Endothelial cell of umbilical vein (primary cell): ENCODE data around the gene KANK2. TPM values are rescaled to one million over a fixed set of nuclear protein-coding genes. Genes with fewer than 3 reads are reported as not detected.

Experiments used
- BruUV-seq: library from RNA; stranded (reverse); fragments of 400-500 nt; replicated peaks from 2 replicates; lab custom pipeline; 2021; lab: Mats Ljungman, UMichigan
- CTCF ChIA-PET: fragments of 300-600, 350-600 bp; sonication (Branson Sonifier 250); formaldehyde crosslinking; loops from one replicate; lab custom pipeline; 2021; ENCODE audit warnings: antibody characterized with exemption, inconsistent platforms; lab: Charles Lee
- POLR2A ChIA-PET: fragments of 300-600, 350-600 bp; sonication (Branson Sonifier 250); formaldehyde crosslinking; loops from one replicate; lab custom pipeline; 2021; ENCODE audit warnings: antibody characterized with exemption, inconsistent platforms; lab: Charles Lee
- DNase-seq: peaks from one replicate; pipeline ENCODE4 v3.0.0-alpha.2; 2011; ENCODE audit warnings: low read depth, low spot score
- FAIRE-seq: peaks from 2 replicates; lab custom pipeline; 2011; peaks lifted over from hg19 to GRCh38; lab: Jason Lieb, UNC
- H2AFZ ChIP-seq: 2 replicates; pipeline ENCODE4 v1.6.0; 2012; ENCODE audit warnings: low read depth, low read length, control low read depth, inconsistent platforms
- H3K27ac ChIP-seq: 2 replicates; pipeline ENCODE4 v1.5.1; 2011; ENCODE audit warnings: low read depth, mild to moderate bottlenecking, control low read depth, low read length, moderate library complexity; ENCODE audit not compliant: insufficient read depth
- H3K27me3 ChIP-seq, 2 experiments: 2 replicates each; pipeline versions ENCODE4 v1.6.0 to v1.6.1; 2011; ENCODE audit warnings: low read length in 2 of 2, mixed read lengths in 1 of 2; ENCODE audit not compliant: control insufficient read depth in 2 of 2, insufficient read depth in 2 of 2
- H3K36me3 ChIP-seq, 2 experiments: 2 replicates in 1 of 2; 3 replicates in 1 of 2; pipeline ENCODE4 v1.5.1; 2011; ENCODE audit warnings: low read length in 2 of 2, mild to moderate bottlenecking in 1 of 2, moderate library complexity in 1 of 2; ENCODE audit not compliant: control insufficient read depth in 2 of 2, insufficient read depth in 2 of 2; ENCODE audit errors: extremely low read depth in 1 of 2
- H3K4me1 ChIP-seq: 3 replicates; pipeline ENCODE4 v1.5.1; 2011; ENCODE audit warnings: mild to moderate bottlenecking, low read length; ENCODE audit not compliant: control insufficient read depth, insufficient read depth; ENCODE audit errors: extremely low read depth
- H3K4me2 ChIP-seq: 2 replicates; pipeline ENCODE4 v1.6.1; 2011; ENCODE audit warnings: low read length, control low read depth, mixed read lengths; ENCODE audit not compliant: insufficient read depth
- H3K4me3 ChIP-seq, 3 experiments: fragments of 200-600 bp in 1 of 3; sonication (generic), shearing (Covaris generic) in 1 of 3; replicated peaks in 1 of 3; 2 replicates each; pipeline ENCODE4 v1.5.1; 2011 to 2016; ENCODE audit warnings: control low read depth in 3 of 3, low read length in 3 of 3, mild to moderate bottlenecking in 2 of 3, inconsistent platforms in 1 of 3, low read depth in 1 of 3, moderate library complexity in 1 of 3; ENCODE audit not compliant: insufficient read depth in 1 of 3
- H3K79me2 ChIP-seq: 2 replicates; pipeline ENCODE4 v1.6.0; 2012; ENCODE audit warnings: low read length, inconsistent platforms; ENCODE audit not compliant: control insufficient read depth, insufficient read depth
- H3K9ac ChIP-seq: replicated peaks from 2 replicates; pipeline ENCODE3; 2011; ENCODE audit warnings: low read length, control low read depth; ENCODE audit not compliant: insufficient read depth; ENCODE audit errors: extremely low read depth
- H3K9me1 ChIP-seq: replicated peaks from 3 replicates; pipeline ENCODE4 v1.6.0; 2011; ENCODE audit warnings: mild to moderate bottlenecking, low read length; ENCODE audit not compliant: control insufficient read depth, insufficient read depth; ENCODE audit errors: extremely low read depth
- H3K9me3 ChIP-seq: replicated peaks from 2 replicates; pipeline ENCODE4 v1.5.1; 2012; ENCODE audit warnings: low read length, inconsistent platforms; ENCODE audit not compliant: control insufficient read depth, insufficient read depth
- H4K20me1 ChIP-seq: replicated peaks from 2 replicates; pipeline ENCODE3; 2011; ENCODE audit warnings: mild to moderate bottlenecking, low read length; ENCODE audit not compliant: control insufficient read depth, insufficient read depth; ENCODE audit errors: extremely low read depth
- EZH2 ChIP-seq: IDR thresholded peaks from 2 replicates; pipeline ENCODE4 v1.6.1; 2012; ENCODE audit warnings: borderline replicate concordance, low read depth, mild to moderate bottlenecking, moderate library complexity, low read length, inconsistent platforms; ENCODE audit not compliant: severe bottlenecking
- FOS ChIP-seq: IDR thresholded peaks from 2 replicates; pipeline ENCODE4 v1.6.1; 2011; ENCODE audit warnings: mild to moderate bottlenecking, low read length, moderate library complexity, borderline replicate concordance; ENCODE audit not compliant: insufficient read depth
- GATA2 ChIP-seq: IDR thresholded peaks from 2 replicates; pipeline ENCODE4 v1.7.0; 2011; ENCODE audit warnings: low read depth, mild to moderate bottlenecking, moderate library complexity, mixed read lengths, low read length; ENCODE audit not compliant: insufficient read length, insufficient read depth
- JUN ChIP-seq: IDR thresholded peaks from 2 replicates; pipeline ENCODE4 v1.6.1; 2011; ENCODE audit warnings: borderline replicate concordance, low read depth; ENCODE audit not compliant: insufficient read length, insufficient read depth
- MAX ChIP-seq: IDR thresholded peaks from 2 replicates; pipeline ENCODE4 v1.6.1; 2011; ENCODE audit not compliant: insufficient read depth, insufficient read length
- MYC ChIP-seq: IDR thresholded peaks from one replicate; pipeline ENCODE4 v1.6.1; 2011; ENCODE audit warnings: mild to moderate bottlenecking, low read depth, low read length
- POLR2A ChIP-seq: IDR thresholded peaks from 2 replicates; pipeline ENCODE4 v1.6.1; 2012; ENCODE audit warnings: low read depth, mild to moderate bottlenecking, control low read depth, low read length
- POLR2AphosphoS5 ChIP-seq: IDR thresholded peaks from 2 replicates; pipeline ENCODE4 v1.6.1; 2012; ENCODE audit warnings: low read depth, mild to moderate bottlenecking, control low read depth, low read length, moderate library complexity; ENCODE audit not compliant: insufficient read depth
- dilution Hi-C: fragments of 300-500 bp; cut with MboI; formaldehyde crosslinking; loops from one replicate; pipeline ENCODE4 v1.15.0; 2019; ENCODE audit warnings: low sequenced_read_pairs; ENCODE audit not compliant: extremely low pct_ligation_motif_present
- intact Hi-C: fragments of 100-400 bp; cut with micrococcal nuclease; formaldehyde crosslinking; loops from one replicate; pipeline ENCODE4 v1.10.0; 2022
- polyA plus RNA-seq, 4 experiments: library from polyadenylated mRNA; depleted of rRNA in 3 of 4; stranded (reverse) in 3 of 4; unstranded in 1 of 4; fragments of >200 nt; gene quantifications; 2 replicates each; pipeline versions ENCODE4 v1.2.1 to v1.2.3, GENCODE V29; 2011 to 2012; ENCODE audit warnings: missing spikeins in 1 of 4
- total RNA-seq: library from RNA; stranded (reverse); gene quantifications from 2 replicates; pipeline ENCODE4 v1.2.3, GENCODE V29; 2021
- TF ChIP-seq, protein P1 (sequence below), 2 donors: IDR thresholded peaks; 1 replicate in 1 of 2; 2 replicates in 1 of 2; pipeline ENCODE4 v1.5.1; 2011; ENCODE audit warnings: low read length in 2 of 2, mild to moderate bottlenecking in 2 of 2, moderate library complexity in 2 of 2, control low read depth in 1 of 2, inconsistent platforms in 1 of 2, low read depth in 1 of 2; ENCODE audit not compliant: insufficient read depth in 1 of 2; ENCODE audit errors: extremely low read depth in 1 of 2

The KANK2 gene
- total and polyA plus RNA-seq, 2 donors (not counting 3 experiments of a cell fraction or from before 2014, with no cell fraction given): 41.7 to 77.9 TPM

DNA sequence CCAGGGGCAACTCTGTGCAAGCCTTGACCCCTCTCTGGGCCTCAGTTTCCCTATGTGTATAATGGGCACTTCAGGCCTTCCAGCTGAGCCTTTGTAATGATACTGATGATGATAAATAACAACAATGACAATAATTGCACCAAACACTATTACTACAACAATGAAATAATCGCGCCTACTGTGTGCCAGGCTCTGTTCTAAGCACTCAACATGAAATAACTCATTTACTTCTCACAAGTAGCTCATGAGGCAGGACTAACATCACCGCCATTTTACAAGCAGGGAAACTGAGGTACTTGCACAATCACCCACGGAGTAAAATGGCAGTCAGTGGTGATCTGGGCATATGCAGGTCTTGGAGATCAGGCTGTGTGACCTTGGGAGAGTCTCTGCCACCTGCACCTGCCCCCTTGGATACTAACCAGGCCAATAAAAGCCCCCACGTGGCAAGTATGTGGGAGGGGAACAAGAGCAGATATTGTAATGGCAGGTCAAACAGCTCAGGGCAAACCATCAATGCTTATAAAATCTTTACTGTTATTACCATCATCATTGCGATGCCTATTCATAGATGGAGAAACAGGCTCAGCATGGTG, 41.5 kb upstream of the KANK2 start:
- Histone ChIP-seq H3K4me1 (peaks cover 5% of the 10 kb centered on the region), H3K36me3 (peaks cover 21 to 58% of the 10 kb centered on the region in 2 experiments), H3K4me2 (no peak overlapping the region), H3K4me3 (no peak overlapping the region), H3K27ac (no peak overlapping the region), H3K27me3 (no peaks in the 10 kb centered on the region), H3K79me2 (no peaks in the 10 kb centered on the region), H4K20me1 (no peaks in the 10 kb centered on the region), H3K9ac (no peak overlapping the region), H2AFZ (no peak overlapping the region), H3K9me3 (no peaks in the 10 kb centered on the region), H3K9me1 (no peaks in the 10 kb centered on the region)
- ChIA-PET CTCF (no interaction called here), POLR2A (no interaction called here)
- FAIRE-seq (no peak), DNase-seq (no peak)
- intact Hi-C loops: no loop called here
- no TSS peak for BruUV-seq
- no peak for TF ChIP-seq POLR2AphosphoS5
- no peak for TF ChIP-seq EZH2
- TF ChIP-seq, protein P1, sequence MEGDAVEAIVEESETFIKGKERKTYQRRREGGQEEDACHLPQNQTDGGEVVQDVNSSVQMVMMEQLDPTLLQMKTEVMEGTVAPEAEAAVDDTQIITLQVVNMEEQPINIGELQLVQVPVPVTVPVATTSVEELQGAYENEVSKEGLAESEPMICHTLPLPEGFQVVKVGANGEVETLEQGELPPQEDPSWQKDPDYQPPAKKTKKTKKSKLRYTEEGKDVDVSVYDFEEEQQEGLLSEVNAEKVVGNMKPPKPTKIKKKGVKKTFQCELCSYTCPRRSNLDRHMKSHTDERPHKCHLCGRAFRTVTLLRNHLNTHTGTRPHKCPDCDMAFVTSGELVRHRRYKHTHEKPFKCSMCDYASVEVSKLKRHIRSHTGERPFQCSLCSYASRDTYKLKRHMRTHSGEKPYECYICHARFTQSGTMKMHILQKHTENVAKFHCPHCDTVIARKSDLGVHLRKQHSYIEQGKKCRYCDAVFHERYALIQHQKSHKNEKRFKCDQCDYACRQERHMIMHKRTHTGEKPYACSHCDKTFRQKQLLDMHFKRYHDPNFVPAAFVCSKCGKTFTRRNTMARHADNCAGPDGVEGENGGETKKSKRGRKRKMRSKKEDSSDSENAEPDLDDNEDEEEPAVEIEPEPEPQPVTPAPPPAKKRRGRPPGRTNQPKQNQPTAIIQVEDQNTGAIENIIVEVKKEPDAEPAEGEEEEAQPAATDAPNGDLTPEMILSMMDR (IDR thresholded peaks at IDR 0.05; ENCODE audit: extremely low read depth in 1 of 2, insufficient read depth in 1 of 2, low read depth in 1 of 2, low read length in 2 of 2): no peak
- TF ChIP-seq MYC: no peak
- no peak for TF ChIP-seq POLR2A
- dilution Hi-C loops: no loop called here

- H3K9ac ChIP-seq: no peak overlapping the region
- no peak for FAIRE-seq
- no peaks in the 10 kb centered on the region for H4K20me1 ChIP-seq
- H3K4me2 ChIP-seq: no peak overlapping the region
- intact Hi-C loops (no loop called here), dilution Hi-C loops (no loop called here)
- H3K79me2 ChIP-seq: no peaks in the 10 kb centered on the region
- ChIA-PET POLR2A (no interaction called here), CTCF (no interaction called here)
- H3K4me3 ChIP-seq: no peak overlapping the region
- no peak overlapping the region for H2AFZ ChIP-seq
- no TSS peak for BruUV-seq
- no peaks in the 10 kb centered on the region for H3K9me1 ChIP-seq
- H3K9me3 ChIP-seq: no peaks in the 10 kb centered on the region
- H3K4me1 ChIP-seq: no peaks in the 10 kb centered on the region
- no peaks in the 10 kb centered on the region for H3K27me3 ChIP-seq
- no peak for DNase-seq
- peaks cover 23 to 58% of the 10 kb centered on the region in 2 experiments for H3K36me3 ChIP-seq
- H3K27ac ChIP-seq: no peak overlapping the region
- TF ChIP-seq GATA2: no peak
- no peak for TF ChIP-seq POLR2AphosphoS5
- TF ChIP-seq EZH2: no peak
- no peak for TF ChIP-seq POLR2A
- no peak for TF ChIP-seq MAX
- no peak for TF ChIP-seq FOS
- TF ChIP-seq, protein P1 (IDR thresholded peaks at IDR 0.05; ENCODE audit: extremely low read depth in 1 of 2, insufficient read depth in 1 of 2, low read depth in 1 of 2, low read length in 2 of 2): no peak
- no peak for TF ChIP-seq MYC
- no peak for TF ChIP-seq JUN
These were observed 40.7 kb upstream of the KANK2 start for GRCh38 chr19:11238041-11238440.
